Stimulated activated CD8-positive, alpha-beta memory T cell treated with anti-CD3 and anti-CD28 coated beads, Interleukin-4, amount 100 ng/mL, for 4 hours (primary cell): ENCODE results near the gene GABRB1.

ENCODE experiments used
- DNase-seq, 2 donors: peaks; one replicate each; pipeline ENCODE4 v3.0.0-alpha.2; 2020; ENCODE audit warnings: low read depth in 2 of 2, low spot score in 1 of 2

GABRB1 gene

GRCh38 chr4:47045261-47045660 is 13.9 kb downstream of the GABRB1 start:
- no peak for DNase-seq

- DNase-seq = no peak
Observed at GRCh38 chr4:47049347-47049746, 18.0 kb downstream of the GABRB1 start.

- no peak for DNase-seq
Observed at GRCh38 chr4:47050761-47051725, 19.7 kb downstream of the GABRB1 start.

- no peak for DNase-seq
Observed at GRCh38 chr4:47053485-47053884, 22.1 kb downstream of the GABRB1 start.

GRCh38 chr4:47054130-47054529 is 22.8 kb downstream of the GABRB1 start:
- no peak for DNase-seq

GRCh38 chr4:47057991-47058390 is 26.6 kb downstream of the GABRB1 start:
- DNase-seq = no peak

GRCh38 chr4:47060561-47060960 is 29.2 kb downstream of the GABRB1 start:
- no peak for DNase-seq

- DNase-seq = no peak
Observed at GRCh38 chr4:47061435-47061834, 30.1 kb downstream of the GABRB1 start.

- no peak for DNase-seq
Observed at GRCh38 chr4:47065051-47065481, 33.7 kb downstream of the GABRB1 start.

- no peak for DNase-seq
Observed at GRCh38 chr4:47068986-47069385, 37.6 kb downstream of the GABRB1 start.

GRCh38 chr4:47071901-47072341 is 40.6 kb downstream of the GABRB1 start:
- DNase-seq = no peak

GRCh38 chr4:47073647-47074046 is 42.3 kb downstream of the GABRB1 start:
- no peak for DNase-seq

GRCh38 chr4:47074816-47075215 is 43.4 kb downstream of the GABRB1 start:
- no peak for DNase-seq

GRCh38 chr4:47075262-47075661 is 43.9 kb downstream of the GABRB1 start:
- DNase-seq = no peak

- DNase-seq = no peak
Observed at GRCh38 chr4:47075919-47076318, 44.6 kb downstream of the GABRB1 start.

GRCh38 chr4:47084111-47084510 is 52.7 kb downstream of the GABRB1 start:
- no peak for DNase-seq

GRCh38 chr4:47084795-47085194 is 53.4 kb downstream of the GABRB1 start:
- no peak for DNase-seq

GRCh38 chr4:47088298-47088697 is 56.9 kb downstream of the GABRB1 start:
- DNase-seq = no peak

- no peak for DNase-seq
Observed at GRCh38 chr4:47095884-47096283, 64.5 kb downstream of the GABRB1 start.

- no peak for DNase-seq
Observed at GRCh38 chr4:47101453-47101852, 70.1 kb downstream of the GABRB1 start.

- no peak for DNase-seq
Observed at GRCh38 chr4:47104986-47105385, 73.6 kb downstream of the GABRB1 start.

- no peak for DNase-seq
Observed at GRCh38 chr4:47106561-47106960, 75.2 kb downstream of the GABRB1 start.

- no peak for DNase-seq
Observed at GRCh38 chr4:47109379-47109778, 78.0 kb downstream of the GABRB1 start.
